Neural cell (in vitro differentiated cells): ENCODE data around the gene ZBTB8A. TPM values are rescaled to one million over a fixed set of nuclear protein-coding genes. Genes with fewer than 3 reads are reported as not detected.
A peak's percentile ranks its signal among the peaks of the same experiment; 100 is the strongest.

Source experiments
- H2AFZ ChIP-seq: fragments of 200-600, 300-800 bp; sonication (generic), shearing (Covaris generic); 2 replicates; pipeline ENCODE4 v1.6.0; 2014; ENCODE audit warnings: low read depth, mild to moderate bottlenecking, antibody characterized with exemption, low read length, moderate library complexity
- H3F3A ChIP-seq: fragments of 200-600 bp; shearing (Covaris generic); 2 replicates; pipeline ENCODE4 v1.6.1; 2016; ENCODE audit warnings: mild to moderate bottlenecking, moderate library complexity, mixed read lengths, antibody characterized with exemption, low read length; ENCODE audit not compliant: insufficient read depth, poor library complexity, severe bottlenecking
- H3K27ac ChIP-seq: fragments of 200-600, 300-800 bp; sonication (generic), shearing (Covaris generic); 2 replicates; pipeline ENCODE4 v1.5.1; 2014; ENCODE audit warnings: mild to moderate bottlenecking, low read length, moderate library complexity
- H3K27me3 ChIP-seq: fragments of 300-800, 200-600 bp; sonication (generic), shearing (Covaris generic); 2 replicates; pipeline ENCODE4 v1.6.0; 2014; ENCODE audit warnings: mild to moderate bottlenecking, low read depth, low read length, moderate library complexity; ENCODE audit not compliant: insufficient read depth
- H3K36me3 ChIP-seq: fragments of 300-800, 200-600 bp; sonication (generic), shearing (Covaris generic); 2 replicates; pipeline ENCODE4 v1.5.1; 2014; ENCODE audit warnings: mild to moderate bottlenecking, antibody characterized with exemption, low read length, moderate library complexity; ENCODE audit not compliant: insufficient read depth
- H3K4me2 ChIP-seq: fragments of 300-800, 200-600 bp; sonication (generic), shearing (Covaris generic); 2 replicates; pipeline ENCODE4 v1.6.0; 2014; ENCODE audit warnings: mild to moderate bottlenecking, low read length
- H3K4me3 ChIP-seq: fragments of 300-800, 200-600 bp; sonication (generic), shearing (Covaris generic); 2 replicates; pipeline ENCODE4 v1.5.1; 2014; ENCODE audit warnings: mild to moderate bottlenecking, low read length, moderate library complexity
- H3K79me2 ChIP-seq: fragments of 200-600 bp; shearing (Covaris generic); replicated peaks from 2 replicates; pipeline ENCODE4 v1.6.0; 2014; ENCODE audit warnings: mild to moderate bottlenecking, low read length, moderate library complexity; ENCODE audit not compliant: insufficient read depth
- H3K9ac ChIP-seq: fragments of 300-800, 200-600 bp; sonication (generic), shearing (Covaris generic); 2 replicates; pipeline ENCODE4 v1.6.1; 2016; ENCODE audit warnings: mild to moderate bottlenecking, low read length, mixed read lengths
- H3K9me2 ChIP-seq: fragments of 200-600 bp; shearing (Covaris generic); 2 replicates; pipeline ENCODE4 v1.6.1; 2016; ENCODE audit warnings: mild to moderate bottlenecking, low read length, mixed read lengths; ENCODE audit not compliant: insufficient read depth
- H3K9me3 ChIP-seq: fragments of 200-600, 300-800 bp; sonication (generic), shearing (Covaris generic); 2 replicates; pipeline ENCODE4 v1.6.1; 2016; ENCODE audit warnings: mild to moderate bottlenecking, mixed run types, low read length, moderate library complexity, mixed read lengths
- H4K20me1 ChIP-seq: fragments of 200-600 bp; shearing (Covaris generic); 2 replicates; pipeline ENCODE4 v1.6.1; 2016; ENCODE audit warnings: mild to moderate bottlenecking, mixed run types; ENCODE audit not compliant: insufficient read depth
- EP300 ChIP-seq: fragments of 450-650 bp; conservative IDR thresholded peaks from 2 replicates; pipeline ENCODE4 v1.6.1; 2014; ENCODE audit warnings: antibody characterized with exemption, mild to moderate bottlenecking, moderate library complexity; ENCODE audit not compliant: poor library complexity, severe bottlenecking
- EZH2 ChIP-seq: fragments of 200-600, 300-800 bp; shearing (Covaris generic), sonication (generic); IDR thresholded peaks from 2 replicates; pipeline ENCODE4 v1.6.1; 2014; ENCODE audit warnings: antibody characterized with exemption, low read length, borderline replicate concordance, mild to moderate bottlenecking; ENCODE audit not compliant: insufficient read depth, poor library complexity, severe bottlenecking
- MXI1 ChIP-seq: fragments of 450-650 bp; conservative IDR thresholded peaks from 2 replicates; pipeline ENCODE4 v1.6.1; 2014; ENCODE audit warnings: antibody characterized with exemption, mild to moderate bottlenecking; ENCODE audit not compliant: poor library complexity, severe bottlenecking
- POLR2AphosphoS5 ChIP-seq: IDR thresholded peaks from 2 replicates; pipeline ENCODE4 v1.6.1; 2012
- RAD21 ChIP-seq: fragments of 450-650 bp; conservative IDR thresholded peaks from 2 replicates; pipeline ENCODE4 v1.6.1; 2014; ENCODE audit warnings: antibody characterized with exemption, mild to moderate bottlenecking, moderate library complexity
- SMC3 ChIP-seq: fragments of 450-650 bp; conservative IDR thresholded peaks from 2 replicates; pipeline ENCODE4 v1.6.1; 2014; ENCODE audit warnings: antibody characterized with exemption, mild to moderate bottlenecking, moderate library complexity; ENCODE audit not compliant: poor library complexity
- TAF1 ChIP-seq: IDR thresholded peaks from 2 replicates; pipeline ENCODE4 v1.6.1; 2012; ENCODE audit warnings: low read depth
- polyA plus RNA-seq: library from polyadenylated mRNA; depleted of rRNA; stranded (reverse); fragments of >200 nt; gene quantifications from 2 replicates; pipeline ENCODE4 v1.2.3, GENCODE V29; 2014
- TF ChIP-seq, protein P1 (sequence below): IDR thresholded peaks from 2 replicates; pipeline ENCODE4 v1.6.1; 2012; ENCODE audit warnings: borderline replicate concordance
- TF ChIP-seq, protein P2 (sequence below): fragments of 450-650 bp; IDR thresholded peaks from 2 replicates; pipeline ENCODE4 v1.5.1; 2014; ENCODE audit warnings: antibody characterized with exemption, mild to moderate bottlenecking, moderate library complexity; ENCODE audit not compliant: poor library complexity, severe bottlenecking

The ZBTB8A gene
- polyA plus RNA-seq, 1 donor from 2014 or later, result 10.1 TPM

DNA sequence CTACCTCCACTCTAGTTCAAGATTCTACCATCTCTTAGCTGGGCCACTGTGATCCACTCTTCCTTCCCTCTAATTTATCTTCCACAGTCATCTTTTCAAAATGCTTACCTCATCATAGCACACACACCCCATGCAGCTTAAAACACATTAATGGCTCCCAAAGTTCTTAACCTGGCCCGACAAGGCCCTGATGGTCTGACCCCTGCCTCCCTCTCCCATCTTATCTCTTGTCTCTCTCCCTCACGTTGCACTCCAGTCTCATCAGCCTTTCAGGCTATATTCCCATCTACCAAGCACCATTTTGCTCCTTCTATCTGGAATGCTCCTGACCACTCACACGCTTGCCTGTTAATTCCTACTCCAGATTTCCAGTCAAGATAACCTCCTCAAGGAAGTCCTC, 2.5 kb upstream of the ZBTB8A start:
- H4K20me1 ChIP-seq, result no peaks in the 10 kb centered on the region
- no peak overlapping the region for H3K27ac ChIP-seq
- no peak overlapping the region for H3K4me2 ChIP-seq

DNA sequence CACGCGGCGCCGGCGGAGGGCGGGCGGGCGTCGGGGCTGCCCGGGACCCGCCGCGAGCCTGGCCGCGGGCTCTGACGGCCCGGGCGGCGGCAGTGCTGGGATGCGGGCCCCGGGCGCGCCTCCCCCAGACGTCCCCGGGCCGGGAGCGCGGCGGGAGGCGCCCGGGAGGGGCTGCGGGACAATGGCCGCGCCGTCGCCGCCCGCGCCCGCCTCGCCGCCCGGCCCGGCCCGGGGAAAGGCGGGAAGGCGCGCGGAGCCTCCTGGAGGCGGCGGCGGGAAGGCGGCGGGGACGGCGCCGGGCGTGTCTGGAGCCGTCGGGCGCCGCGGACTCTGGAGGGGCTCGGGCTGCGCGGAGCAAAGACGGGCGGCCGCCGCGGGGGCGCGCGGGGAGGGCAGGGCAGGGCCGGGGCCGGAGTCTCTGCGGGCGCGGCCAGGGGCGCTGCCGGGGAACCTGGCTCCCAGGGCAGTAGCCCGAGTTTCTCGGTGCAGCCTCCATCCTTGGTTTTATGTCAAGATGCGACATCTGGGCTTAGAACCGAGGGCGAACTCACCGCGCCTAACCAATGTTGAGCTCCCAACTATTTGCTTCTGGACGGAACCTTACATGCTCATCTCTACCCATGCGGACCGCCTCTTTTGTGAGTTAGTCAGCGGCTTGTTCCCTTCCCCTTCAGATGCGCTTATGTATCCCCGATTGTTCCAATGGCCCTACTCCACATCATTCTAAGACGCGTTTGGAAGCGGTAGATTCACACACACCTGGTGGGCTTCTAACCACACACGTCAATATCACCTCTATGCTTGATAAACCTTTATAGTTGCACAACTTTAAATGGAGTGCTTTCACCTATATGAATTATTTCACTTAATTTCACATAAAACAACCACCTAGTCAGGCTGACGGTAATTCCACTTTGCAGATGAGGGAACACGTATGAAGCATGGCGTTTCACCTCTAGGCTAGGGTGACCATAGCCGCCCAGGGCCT, 651 bp downstream of the ZBTB8A start:
- Histone ChIP-seq H3K9me3 (no peaks in the 10 kb centered on the region), H2AFZ (peak overlapping the region; percentile 30), H3K9me2 (no peaks in the 10 kb centered on the region), H3F3A (no peaks in the 10 kb centered on the region), H3K27ac (peak overlapping the region; percentile 72), H3K4me3 (peak overlapping the region; percentile 75), H3K79me2 (peaks cover 29% of the 10 kb centered on the region), H3K27me3 (no peaks in the 10 kb centered on the region), H3K4me2 (peak overlapping the region; percentile 77), H3K36me3 (no peaks in the 10 kb centered on the region), H4K20me1 (no peaks in the 10 kb centered on the region), H3K9ac (peak overlapping the region; percentile 74)
- TF ChIP-seq POLR2AphosphoS5, result peak; percentile 20
- TF ChIP-seq RAD21, result no peak
- no peak for TF ChIP-seq TAF1
- no peak for TF ChIP-seq SMC3
- peak; percentile 25 for TF ChIP-seq MXI1
- TF ChIP-seq, protein P1, sequence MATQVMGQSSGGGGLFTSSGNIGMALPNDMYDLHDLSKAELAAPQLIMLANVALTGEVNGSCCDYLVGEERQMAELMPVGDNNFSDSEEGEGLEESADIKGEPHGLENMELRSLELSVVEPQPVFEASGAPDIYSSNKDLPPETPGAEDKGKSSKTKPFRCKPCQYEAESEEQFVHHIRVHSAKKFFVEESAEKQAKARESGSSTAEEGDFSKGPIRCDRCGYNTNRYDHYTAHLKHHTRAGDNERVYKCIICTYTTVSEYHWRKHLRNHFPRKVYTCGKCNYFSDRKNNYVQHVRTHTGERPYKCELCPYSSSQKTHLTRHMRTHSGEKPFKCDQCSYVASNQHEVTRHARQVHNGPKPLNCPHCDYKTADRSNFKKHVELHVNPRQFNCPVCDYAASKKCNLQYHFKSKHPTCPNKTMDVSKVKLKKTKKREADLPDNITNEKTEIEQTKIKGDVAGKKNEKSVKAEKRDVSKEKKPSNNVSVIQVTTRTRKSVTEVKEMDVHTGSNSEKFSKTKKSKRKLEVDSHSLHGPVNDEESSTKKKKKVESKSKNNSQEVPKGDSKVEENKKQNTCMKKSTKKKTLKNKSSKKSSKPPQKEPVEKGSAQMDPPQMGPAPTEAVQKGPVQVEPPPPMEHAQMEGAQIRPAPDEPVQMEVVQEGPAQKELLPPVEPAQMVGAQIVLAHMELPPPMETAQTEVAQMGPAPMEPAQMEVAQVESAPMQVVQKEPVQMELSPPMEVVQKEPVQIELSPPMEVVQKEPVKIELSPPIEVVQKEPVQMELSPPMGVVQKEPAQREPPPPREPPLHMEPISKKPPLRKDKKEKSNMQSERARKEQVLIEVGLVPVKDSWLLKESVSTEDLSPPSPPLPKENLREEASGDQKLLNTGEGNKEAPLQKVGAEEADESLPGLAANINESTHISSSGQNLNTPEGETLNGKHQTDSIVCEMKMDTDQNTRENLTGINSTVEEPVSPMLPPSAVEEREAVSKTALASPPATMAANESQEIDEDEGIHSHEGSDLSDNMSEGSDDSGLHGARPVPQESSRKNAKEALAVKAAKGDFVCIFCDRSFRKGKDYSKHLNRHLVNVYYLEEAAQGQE, result peak; percentile 19

More for the DNA sequence above, 2.5 kb upstream of the ZBTB8A start:
- H3K9me3 ChIP-seq, result no peaks in the 10 kb centered on the region
- H3K4me3 ChIP-seq, result no peak overlapping the region
- H3F3A ChIP-seq, result no peaks in the 10 kb centered on the region
- no peaks in the 10 kb centered on the region for H3K9me2 ChIP-seq
- H3K27me3 ChIP-seq, result no peaks in the 10 kb centered on the region
- no peaks in the 10 kb centered on the region for H3K36me3 ChIP-seq
- H3K79me2 ChIP-seq, result peaks cover 18% of the 10 kb centered on the region
- H2AFZ ChIP-seq, result no peak overlapping the region
- TF ChIP-seq, protein P1, result no peak
- TF ChIP-seq, protein P2, sequence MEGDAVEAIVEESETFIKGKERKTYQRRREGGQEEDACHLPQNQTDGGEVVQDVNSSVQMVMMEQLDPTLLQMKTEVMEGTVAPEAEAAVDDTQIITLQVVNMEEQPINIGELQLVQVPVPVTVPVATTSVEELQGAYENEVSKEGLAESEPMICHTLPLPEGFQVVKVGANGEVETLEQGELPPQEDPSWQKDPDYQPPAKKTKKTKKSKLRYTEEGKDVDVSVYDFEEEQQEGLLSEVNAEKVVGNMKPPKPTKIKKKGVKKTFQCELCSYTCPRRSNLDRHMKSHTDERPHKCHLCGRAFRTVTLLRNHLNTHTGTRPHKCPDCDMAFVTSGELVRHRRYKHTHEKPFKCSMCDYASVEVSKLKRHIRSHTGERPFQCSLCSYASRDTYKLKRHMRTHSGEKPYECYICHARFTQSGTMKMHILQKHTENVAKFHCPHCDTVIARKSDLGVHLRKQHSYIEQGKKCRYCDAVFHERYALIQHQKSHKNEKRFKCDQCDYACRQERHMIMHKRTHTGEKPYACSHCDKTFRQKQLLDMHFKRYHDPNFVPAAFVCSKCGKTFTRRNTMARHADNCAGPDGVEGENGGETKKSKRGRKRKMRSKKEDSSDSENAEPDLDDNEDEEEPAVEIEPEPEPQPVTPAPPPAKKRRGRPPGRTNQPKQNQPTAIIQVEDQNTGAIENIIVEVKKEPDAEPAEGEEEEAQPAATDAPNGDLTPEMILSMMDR, result no peak
- TF ChIP-seq MXI1 (no peak), POLR2AphosphoS5 (no peak), TAF1 (no peak), EP300 (no peak), SMC3 (no peak), EZH2 (no peak), RAD21 (no peak)
- no peak overlapping the region for H3K9ac ChIP-seq
